HEK293 (cell line): ENCODE data around the gene CIDEB.

Experiments
- CTCF ChIA-PET: fragments of 350-600 bp; formaldehyde crosslinking; extraction: SDS; loops from one replicate; lab custom pipeline; 2021; ENCODE audit warnings: antibody characterized with exemption; lab: Yijun Ruan, JAX
- POLR2A ChIA-PET: fragments of 300-600 bp; formaldehyde crosslinking; extraction: SDS; loops from one replicate; lab custom pipeline; 2020; ENCODE audit warnings: antibody characterized with exemption, inconsistent platforms; lab: Yijun Ruan, JAX
- H3K27ac ChIP-seq: fragments of 200-500 bp; sonication (Bioruptor generic); 2 replicates; pipeline ENCODE4 v1.5.1; 2014; ENCODE audit warnings: low read depth, low read length, control low read depth, inconsistent platforms; ENCODE audit errors: extremely low read depth
- H3K36me3 ChIP-seq, 2 experiments: fragments of 200-500 bp in 1 of 2; sonication (Bioruptor generic) in 1 of 2; 1 replicate in 1 of 2; 2 replicates in 1 of 2; pipeline ENCODE4 v1.5.1; 2014 to 2017; ENCODE audit warnings: inconsistent platforms in 2 of 2, low read length in 2 of 2; ENCODE audit not compliant: control insufficient read depth in 2 of 2, insufficient read depth in 1 of 2
- H3K4me1 ChIP-seq: fragments of 200-500 bp; sonication (Bioruptor generic); 2 replicates; pipeline ENCODE4 v1.5.1; 2014; ENCODE audit warnings: mild to moderate bottlenecking, low read length, inconsistent platforms; ENCODE audit not compliant: control insufficient read depth, insufficient read depth
- H3K4me3 ChIP-seq: 2 replicates; pipeline ENCODE4 v1.5.1; 2011; ENCODE audit warnings: low read depth, mild to moderate bottlenecking, control low read depth, low read length, moderate library complexity
- H3K9me3 ChIP-seq: fragments of 200-500 bp; sonication (Bioruptor generic); 2 replicates; pipeline ENCODE4 v1.5.1; 2014; ENCODE audit warnings: low read depth, low read length, inconsistent platforms; ENCODE audit not compliant: control insufficient read depth, insufficient read depth
- EGR2 ChIP-seq: fragments of 450-650 bp; formaldehyde crosslinking; IDR thresholded peaks from 2 replicates; pipeline ENCODE4 v1.5.1; 2016; ENCODE audit warnings: low read depth, missing biosample characterization, missing genetic modification characterization
- GLIS1 ChIP-seq: fragments of 450-650 bp; formaldehyde crosslinking; IDR thresholded peaks from 2 replicates; pipeline ENCODE4 v1.5.1; 2016; ENCODE audit warnings: missing biosample characterization, missing genetic modification characterization
- KLF17 ChIP-seq: fragments of 450-650 bp; formaldehyde crosslinking; IDR thresholded peaks from 2 replicates; pipeline ENCODE4 v1.5.1; 2016; ENCODE audit warnings: missing biosample characterization, missing genetic modification characterization
- ZBTB20 ChIP-seq: fragments of 450-650 bp; formaldehyde crosslinking; IDR thresholded peaks from 2 replicates; pipeline ENCODE4 v1.5.1; 2016; ENCODE audit warnings: missing biosample characterization, missing genetic modification characterization
- ZBTB44 ChIP-seq: fragments of 450-650 bp; IDR thresholded peaks from 2 replicates; pipeline ENCODE4 v1.5.1; 2018; ENCODE audit warnings: missing biosample characterization, mild to moderate bottlenecking, missing genetic modification characterization
- ZNF121 ChIP-seq: fragments of 450-650 bp; formaldehyde crosslinking; IDR thresholded peaks from 2 replicates; pipeline ENCODE4 v1.5.1; 2016; ENCODE audit warnings: missing biosample characterization, missing genetic modification characterization
- ZNF37A ChIP-seq: fragments of 450-650 bp; IDR thresholded peaks from 2 replicates; pipeline ENCODE4 v1.5.1; 2018; ENCODE audit warnings: missing biosample characterization, missing genetic modification characterization
- ZNF404 ChIP-seq: fragments of 450-650 bp; formaldehyde crosslinking; IDR thresholded peaks from 2 replicates; pipeline ENCODE4 v1.5.1; 2017; ENCODE audit warnings: missing biosample characterization, missing genetic modification characterization
- ZNF416 ChIP-seq: fragments of 450-650 bp; formaldehyde crosslinking; IDR thresholded peaks from 2 replicates; pipeline ENCODE4 v1.5.1; 2016; ENCODE audit warnings: missing biosample characterization, missing genetic modification characterization
- ZNF529 ChIP-seq: fragments of 450-650 bp; formaldehyde crosslinking; IDR thresholded peaks from 2 replicates; pipeline ENCODE4 v1.5.1; 2017; ENCODE audit warnings: missing genetic modification characterization, missing biosample characterization; ENCODE audit not compliant: insufficient replicate concordance
- ZNF600 ChIP-seq: fragments of 450-650 bp; formaldehyde crosslinking; IDR thresholded peaks from 2 replicates; pipeline ENCODE4 v1.5.1; 2016; ENCODE audit warnings: missing biosample characterization, missing genetic modification characterization
- ZNF621 ChIP-seq: fragments of 450-650 bp; formaldehyde crosslinking; IDR thresholded peaks from 2 replicates; pipeline ENCODE4 v1.5.1; 2017; ENCODE audit warnings: missing biosample characterization, missing genetic modification characterization
- ZNF660 ChIP-seq: fragments of 450-650 bp; IDR thresholded peaks from 2 replicates; pipeline ENCODE4 v1.5.1; 2018; ENCODE audit warnings: missing biosample characterization, mild to moderate bottlenecking, missing genetic modification characterization
- ZNF664 ChIP-seq: fragments of 450-650 bp; formaldehyde crosslinking; IDR thresholded peaks from 2 replicates; pipeline ENCODE4 v1.5.1; 2016; ENCODE audit warnings: missing biosample characterization, missing genetic modification characterization
- ZNF701 ChIP-seq: fragments of 450-650 bp; formaldehyde crosslinking; IDR thresholded peaks from 2 replicates; pipeline ENCODE4 v1.5.1; 2016; ENCODE audit warnings: missing biosample characterization, missing genetic modification characterization
- ZSCAN5A ChIP-seq: fragments of 450-650 bp; formaldehyde crosslinking; IDR thresholded peaks from 2 replicates; pipeline ENCODE4 v1.5.1; 2016; ENCODE audit warnings: missing biosample characterization, missing genetic modification characterization

CIDEB gene

GRCh38 chr14:24296341-24297157 is 11.2 kb downstream of the CIDEB start (continued):
- TF ChIP-seq ZNF701 (tag by site-specific recombination) (no peak), ZNF416 (no peak), ZNF664 (no peak), ZNF600 (peak; percentile 66), ZNF37A (tag by site-specific recombination) (no peak), GLIS1 (tag by site-specific recombination) (peak; percentile 59; the same call in 1 of the 2 replicates), ZNF621 (no peak), ZNF660 (peak; percentile 99), KLF17 (peak; percentile 31; the same call in 1 of the 2 replicates), ZBTB20 (tag by site-specific recombination) (peak; percentile 30; the same call in 1 of the 2 replicates), ZSCAN5A (tag by site-specific recombination) (no peak)

GRCh38 chr14:24293525-24293924 is 14.3 kb downstream of the CIDEB start:
- Histone ChIP-seq H3K4me1 (peaks cover 3% of the 10 kb centered on the region; the same call in 1 of the 2 replicates), H3K36me3 (peaks cover 10 to 61% of the 10 kb centered on the region in 2 experiments), H3K27ac (no peak overlapping the region), H3K9me3 (no peaks in the 10 kb centered on the region), H3K4me3 (no peak overlapping the region)
- POLR2A ChIA-PET, result interaction anchor here (2.0 kb wide), 1 partner anchor 51 kb away, joined by 8 read pairs; the partner anchor contains the start of gene TINF2
- CTCF ChIA-PET, result interaction anchor here (1.0 to 1.3 kb wide), 3 partner anchors 20 to 51 kb away, joined by 5 to 6 read pairs (median 6); partner anchors contain the start of gene TINF2
- TF ChIP-seq ZNF121 (tag by site-specific recombination) (peak; percentile 64; the same call in 1 of the 2 replicates), ZBTB44 (tag by site-specific recombination) (no peak), ZNF404 (tag by site-specific recombination) (no peak), ZNF529 (tag by site-specific recombination) (no peak)

- POLR2A ChIA-PET, result interaction anchor here (0.9 to 2.0 kb wide), 2 partner anchors 21 to 50 kb away, joined by 3 to 8 read pairs; partner anchors contain the start of genes RABGGTA and TINF2
- TF ChIP-seq ZNF404 (tag by site-specific recombination), result no peak
- 0 out of 2 replicates have a peak, but pooled peaks have one; percentile 19 for TF ChIP-seq EGR2 (tag by site-specific recombination)
- H3K9me3 ChIP-seq, result no peaks in the 10 kb centered on the region
- no peak overlapping the region for H3K4me3 ChIP-seq
- peaks cover 3% of the 10 kb centered on the region; the same call in 1 of the 2 replicates for H3K4me1 ChIP-seq
- H3K36me3 ChIP-seq, result peaks cover 10 to 61% of the 10 kb centered on the region in 2 experiments
- CTCF ChIA-PET, result interaction anchor here (1.0 to 1.6 kb wide), 6 partner anchors 15 to 139 kb away, joined by 5 to 7 read pairs (median 6); partner anchors contain the start of genes CIDEB and TINF2
- H3K27ac ChIP-seq, result no peak overlapping the region
Measured at GRCh38 chr14:24292118-24292807, 15.5 kb downstream of the CIDEB start.
